ENCODE data around the gene RFXANK. TPM values are rescaled to one million over a fixed set of nuclear protein-coding genes. Genes with fewer than 3 reads are reported as not detected.

RFXANK gene
- total and polyA plus RNA-seq, 4 donors: 46.6 to 148 (median 98.6) TPM

GRCh38 chr19:19149435-19149834 lies 42.6 kb upstream of the RFXANK start:
- H3K9me3 ChIP-seq (ENCODE audit: control insufficient read depth in 4 of 4, insufficient read depth in 3 of 4, low read length in 3 of 4): peaks cover 0 to 2% (median 0%) of the 10 kb centered on the region in 4 donors
- no peak overlapping the region for H3K27ac ChIP-seq (ENCODE audit: low read depth in 1 of 2, low read length in 1 of 2)
- ATAC-seq (ENCODE audit: insufficient read depth, low FRiP score) (no peak), DNase-seq (no peak)
- H3K36me3 ChIP-seq (ENCODE audit: control insufficient read depth in 4 of 4, insufficient read depth in 4 of 4, low read length in 4 of 4): peaks cover 0 to 21% (median 9%) of the 10 kb centered on the region in 4 donors
- H3K4me1 ChIP-seq (ENCODE audit: control insufficient read depth in 5 of 5, insufficient read depth in 5 of 5, low read length in 5 of 5): peaks cover 0 to 3% (median 0%) of the 10 kb centered on the region in 5 donors
- no peak overlapping the region for H3K4me3 ChIP-seq
- TF ChIP-seq CTCF (IDR thresholded peaks at IDR 0.05; ENCODE audit: control extremely low read depth, extremely low read depth): no peak
- H3K27me3 ChIP-seq (ENCODE audit: control insufficient read depth in 3 of 3, insufficient read depth in 3 of 3, low read length in 2 of 3): no peaks in the 10 kb centered on the region
- 91 to 97% methylated on average over 2 of the region's 2 CpGs for WGBS, 2 donors
- no peak overlapping the region for H3K9ac ChIP-seq (ENCODE audit: insufficient read depth in 1 of 2, low read length in 2 of 2)

GRCh38 chr19:19151418-19151817 lies 40.6 kb upstream of the RFXANK start:
- ATAC-seq (ENCODE audit: insufficient read depth, low FRiP score): no peak
- no peak for DNase-seq

GRCh38 chr19:19152668-19153384 lies 39.2 kb upstream of the RFXANK start:
- TF ChIP-seq CTCF (IDR thresholded peaks at IDR 0.05; ENCODE audit: control extremely low read depth, extremely low read depth): no peak
- Histone ChIP-seq H3K4me3 (no peak overlapping the region), H3K27me3 (ENCODE audit: control insufficient read depth in 3 of 3, insufficient read depth in 3 of 3, low read length in 2 of 3) (no peaks in the 10 kb centered on the region), H3K9ac (ENCODE audit: insufficient read depth in 1 of 2, low read length in 2 of 2) (no peak overlapping the region), H3K36me3 (ENCODE audit: control insufficient read depth in 4 of 4, insufficient read depth in 4 of 4, low read length in 4 of 4) (peaks cover 0 to 14% (median 7%) of the 10 kb centered on the region in 4 donors), H3K27ac (ENCODE audit: low read depth in 1 of 2, low read length in 1 of 2) (peak overlapping the region in 1 of 2 donors; percentile 21), H3K4me1 (ENCODE audit: control insufficient read depth in 5 of 5, insufficient read depth in 5 of 5, low read length in 5 of 5) (no peaks in the 10 kb centered on the region), H3K9me3 (ENCODE audit: control insufficient read depth in 4 of 4, insufficient read depth in 3 of 4, low read length in 3 of 4) (no peaks in the 10 kb centered on the region)
- ATAC-seq (ENCODE audit: insufficient read depth, low FRiP score): no peak
- DNase-seq: peak in 1 of 3 donors; percentile 24
- WGBS, 2 donors: 80 to 89% methylated on average over 13 of the region's 13 CpGs

More at GRCh38 chr19:19151418-19151817, 40.6 kb upstream of the RFXANK start:
- Histone ChIP-seq H3K27me3 (ENCODE audit: control insufficient read depth in 3 of 3, insufficient read depth in 3 of 3, low read length in 2 of 3) (no peaks in the 10 kb centered on the region), H3K9ac (ENCODE audit: insufficient read depth in 1 of 2, low read length in 2 of 2) (no peak overlapping the region), H3K4me1 (ENCODE audit: control insufficient read depth in 5 of 5, insufficient read depth in 5 of 5, low read length in 5 of 5) (no peaks in the 10 kb centered on the region), H3K9me3 (ENCODE audit: control insufficient read depth in 4 of 4, insufficient read depth in 3 of 4, low read length in 3 of 4) (peaks cover 0 to 2% (median 0%) of the 10 kb centered on the region in 4 donors), H3K27ac (ENCODE audit: low read depth in 1 of 2, low read length in 1 of 2) (no peak overlapping the region), H3K36me3 (ENCODE audit: control insufficient read depth in 4 of 4, insufficient read depth in 4 of 4, low read length in 4 of 4) (peaks cover 0 to 25% (median 13%) of the 10 kb centered on the region in 4 donors), H3K4me3 (no peak overlapping the region)
- 80 to 82% methylated on average over 11 of the region's 11 CpGs for WGBS, 2 donors
- no peak for TF ChIP-seq CTCF (IDR thresholded peaks at IDR 0.05; ENCODE audit: control extremely low read depth, extremely low read depth)
